Activated B cell treated with CpG ODN at 0.5 μM for 24 hours (primary cell): ENCODE data around the gene HNRNPA2B1. TPM values are rescaled to one million over a fixed set of nuclear protein-coding genes. Genes with fewer than 3 reads are reported as not detected.
"Not testable (repeated sequence)": the region's sequence is repeated elsewhere in the genome, so short reads cannot be mapped to it uniquely, and the experiment has no call there.

Experiments used
- ATAC-seq: fragments of 200-7000 bp; cut with Tn5 transposase; one replicate; pipeline ENCODE4 v1.10.0; 2021; ENCODE audit warnings: low read depth, mild to moderate bottlenecking, moderate library complexity
- CTCF ChIA-PET: fragments of 350-600 bp; sonication (Branson Sonifier 250); formaldehyde crosslinking; loops from one replicate; lab custom pipeline; 2021; ENCODE audit warnings: antibody characterized with exemption; lab: Charles Lee
- POLR2A ChIA-PET: fragments of 350-600 bp; sonication (Branson Sonifier 250); formaldehyde crosslinking; loops from one replicate; lab custom pipeline; 2021; ENCODE audit warnings: antibody characterized with exemption; lab: Charles Lee
- DNase-seq: peaks from one replicate; pipeline ENCODE4 v3.0.0; 2022
- H3K27ac Mint-ChIP-seq: one replicate; pipeline ENCODE4 v1.8.0; 2020; ENCODE audit warnings: mixed read lengths
- H3K27me3 Mint-ChIP-seq: one replicate; pipeline ENCODE4 v1.8.0; 2021; ENCODE audit warnings: mixed read lengths
- H3K36me3 Mint-ChIP-seq: one replicate; pipeline ENCODE4 v1.8.0; 2021; ENCODE audit warnings: low read depth, mixed read lengths
- H3K4me1 Mint-ChIP-seq: one replicate; pipeline ENCODE4 v1.8.0; 2021; ENCODE audit warnings: mixed read lengths
- H3K4me3 Mint-ChIP-seq: one replicate; pipeline ENCODE4 v1.8.0; 2020; ENCODE audit warnings: mild to moderate bottlenecking, mixed read lengths
- H3K9me3 Mint-ChIP-seq: one replicate; pipeline ENCODE4 v1.8.0; 2020; ENCODE audit warnings: mixed read lengths
- intact Hi-C: fragments of 100-400 bp; cut with micrococcal nuclease; formaldehyde crosslinking; loops from one replicate; pipeline ENCODE4 v1.15.1; 2024
- total RNA-seq: library from RNA; stranded (reverse); gene quantifications from 2 replicates; pipeline ENCODE4 v1.2.3, GENCODE V29; 2022
- TF ChIP-seq, protein P1 (sequence below): fragments of 200-600 bp; IDR thresholded peaks from one replicate; pipeline ENCODE4 v1.8.0; 2022; ENCODE audit warnings: antibody characterized with exemption, mild to moderate bottlenecking

HNRNPA2B1 gene
- total RNA-seq, 1 donor from 2014 or later = 634 TPM

DNA sequence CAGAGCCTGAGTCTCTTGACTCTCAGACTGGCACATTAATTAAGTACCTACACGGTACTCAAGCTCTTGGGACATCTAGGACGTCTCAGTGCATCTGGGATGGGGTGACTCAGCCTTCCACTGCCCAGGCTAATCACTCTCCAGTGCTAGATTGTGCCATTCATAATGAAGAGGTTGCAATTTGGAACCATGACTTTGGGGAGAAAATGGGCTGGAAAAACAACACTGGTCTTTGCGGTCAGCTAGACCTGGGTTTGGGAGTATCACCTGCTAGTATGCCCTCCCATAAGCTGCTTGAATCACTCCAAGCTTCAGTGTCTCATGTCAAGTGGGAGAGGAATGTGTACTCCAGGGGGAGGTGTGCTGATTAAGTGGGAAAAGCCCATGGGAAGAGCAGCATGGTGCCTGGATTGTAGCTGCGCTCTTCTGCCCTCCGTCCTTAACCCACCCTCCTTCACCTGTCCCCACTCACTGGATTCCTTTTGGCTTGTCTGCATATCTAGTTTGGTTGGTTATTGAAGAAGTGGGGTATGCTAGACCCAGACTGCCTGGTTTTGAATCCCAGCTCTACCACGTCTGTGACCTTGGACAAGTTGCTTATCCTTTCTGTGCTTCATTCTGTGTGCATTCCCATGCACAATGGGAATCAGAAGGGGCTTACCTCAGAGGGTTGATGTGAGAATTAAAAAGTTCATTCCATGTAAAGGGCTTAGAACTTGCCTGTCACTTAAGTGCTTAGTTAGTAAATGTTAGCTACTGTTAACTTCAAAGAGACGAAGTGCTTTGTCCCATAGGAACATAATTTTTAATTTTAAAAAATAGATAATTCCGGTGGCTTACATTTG, 44.8 kb downstream of the HNRNPA2B1 start:
- H3K27me3 Mint-ChIP-seq = no peaks in the 10 kb centered on the region
- peaks cover 65% of the 10 kb centered on the region for H3K4me1 Mint-ChIP-seq
- TF ChIP-seq, protein P1, sequence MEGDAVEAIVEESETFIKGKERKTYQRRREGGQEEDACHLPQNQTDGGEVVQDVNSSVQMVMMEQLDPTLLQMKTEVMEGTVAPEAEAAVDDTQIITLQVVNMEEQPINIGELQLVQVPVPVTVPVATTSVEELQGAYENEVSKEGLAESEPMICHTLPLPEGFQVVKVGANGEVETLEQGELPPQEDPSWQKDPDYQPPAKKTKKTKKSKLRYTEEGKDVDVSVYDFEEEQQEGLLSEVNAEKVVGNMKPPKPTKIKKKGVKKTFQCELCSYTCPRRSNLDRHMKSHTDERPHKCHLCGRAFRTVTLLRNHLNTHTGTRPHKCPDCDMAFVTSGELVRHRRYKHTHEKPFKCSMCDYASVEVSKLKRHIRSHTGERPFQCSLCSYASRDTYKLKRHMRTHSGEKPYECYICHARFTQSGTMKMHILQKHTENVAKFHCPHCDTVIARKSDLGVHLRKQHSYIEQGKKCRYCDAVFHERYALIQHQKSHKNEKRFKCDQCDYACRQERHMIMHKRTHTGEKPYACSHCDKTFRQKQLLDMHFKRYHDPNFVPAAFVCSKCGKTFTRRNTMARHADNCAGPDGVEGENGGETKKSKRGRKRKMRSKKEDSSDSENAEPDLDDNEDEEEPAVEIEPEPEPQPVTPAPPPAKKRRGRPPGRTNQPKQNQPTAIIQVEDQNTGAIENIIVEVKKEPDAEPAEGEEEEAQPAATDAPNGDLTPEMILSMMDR = no peak
- peak overlapping the region; percentile 82 for H3K4me3 Mint-ChIP-seq
- DNase-seq (no peak), ATAC-seq (no peak)
- intact Hi-C loops = loop anchor here (1.0 to 2.0 kb wide), 2 partner anchors 17 to 45 kb away; partner anchors contain the start of gene HNRNPA2B1
- peak overlapping the region; percentile 88 for H3K27ac Mint-ChIP-seq
- CTCF ChIA-PET = interaction anchor here (0.6 to 2.4 kb wide), 5 partner anchors 33 to 261 kb away, joined by 3 to 13 read pairs (median 5); no protein-coding TSS in a partner anchor
- H3K36me3 Mint-ChIP-seq = no peaks in the 10 kb centered on the region
- POLR2A ChIA-PET = interaction anchor here (0.8 to 2.6 kb wide), 8 partner anchors 24 to 66 kb away, joined by 3 to 22 read pairs (median 7); partner anchors contain the start of genes CBX3 and HNRNPA2B1
- no peaks in the 10 kb centered on the region for H3K9me3 Mint-ChIP-seq

DNA sequence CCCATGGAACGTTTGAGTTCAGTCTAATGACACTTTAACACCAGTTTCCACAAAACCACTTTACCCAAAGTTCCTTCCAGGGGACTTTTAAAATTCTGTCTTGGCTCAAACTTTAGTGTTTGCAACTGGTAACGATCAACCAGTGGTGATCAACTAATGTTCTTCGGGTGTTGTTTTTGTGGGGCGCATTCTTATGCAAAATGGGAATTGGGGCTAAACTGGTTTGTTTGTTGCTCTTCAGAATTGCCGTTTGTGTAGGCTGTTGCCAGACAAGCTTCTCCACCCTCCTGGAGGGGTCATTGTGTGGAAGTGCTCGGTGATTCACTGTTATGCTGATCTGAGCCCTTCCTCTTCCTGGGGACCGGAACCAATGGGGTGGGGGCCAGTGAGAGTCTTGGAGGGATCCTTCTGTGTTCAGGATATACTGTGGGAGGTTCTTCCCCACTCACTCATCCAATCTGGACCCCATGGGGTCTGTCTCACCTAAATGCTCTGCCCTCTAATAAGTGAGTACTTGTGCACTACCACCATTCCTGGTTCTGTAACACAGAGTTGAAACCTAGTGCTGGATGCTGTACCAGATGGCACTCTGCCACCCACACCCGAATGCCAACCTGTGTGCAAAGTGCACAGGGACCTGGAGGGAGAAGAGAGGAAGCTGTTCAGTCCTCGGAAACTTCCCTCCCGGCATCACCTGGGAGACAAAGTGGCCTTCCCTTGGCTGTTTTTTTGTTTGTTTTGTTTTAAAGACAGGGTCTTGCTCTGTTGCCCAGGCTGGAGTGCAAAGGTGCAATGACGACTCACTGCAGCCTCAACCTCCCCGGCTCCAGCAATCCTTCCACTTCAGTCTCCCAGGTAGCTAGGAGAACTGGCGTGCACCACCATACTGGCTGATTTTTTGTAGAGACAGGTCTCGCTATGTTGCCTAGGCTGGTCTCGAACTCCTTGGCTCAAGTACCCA, 46.4 kb downstream of the HNRNPA2B1 start:
- ChIA-PET CTCF (interaction anchor here (1.6 to 2.4 kb wide), 2 partner anchors 35 to 44 kb away, joined by 5 to 13 read pairs; no protein-coding TSS in a partner anchor), POLR2A (interaction anchor here (1.1 to 2.6 kb wide), 5 partner anchors 10 to 52 kb away, joined by 3 to 9 read pairs (median 4); partner anchors contain the start of gene HNRNPA2B1)
- no peaks in the 10 kb centered on the region for H3K27me3 Mint-ChIP-seq
- H3K27ac Mint-ChIP-seq = peak overlapping the region; percentile 54
- peak overlapping the region; percentile 87 for H3K4me3 Mint-ChIP-seq
- ATAC-seq (no peak), DNase-seq (no peak)
- H3K4me1 Mint-ChIP-seq = peaks cover 65% of the 10 kb centered on the region
- no peaks in the 10 kb centered on the region for H3K9me3 Mint-ChIP-seq
- intact Hi-C loops = loop anchor here (2.0 to 5.0 kb wide), 5 partner anchors 53 to 1008 kb away; partner anchors contain the start of gene SNX10
- no peaks in the 10 kb centered on the region for H3K36me3 Mint-ChIP-seq
- TF ChIP-seq, protein P1 = no peak

DNA sequence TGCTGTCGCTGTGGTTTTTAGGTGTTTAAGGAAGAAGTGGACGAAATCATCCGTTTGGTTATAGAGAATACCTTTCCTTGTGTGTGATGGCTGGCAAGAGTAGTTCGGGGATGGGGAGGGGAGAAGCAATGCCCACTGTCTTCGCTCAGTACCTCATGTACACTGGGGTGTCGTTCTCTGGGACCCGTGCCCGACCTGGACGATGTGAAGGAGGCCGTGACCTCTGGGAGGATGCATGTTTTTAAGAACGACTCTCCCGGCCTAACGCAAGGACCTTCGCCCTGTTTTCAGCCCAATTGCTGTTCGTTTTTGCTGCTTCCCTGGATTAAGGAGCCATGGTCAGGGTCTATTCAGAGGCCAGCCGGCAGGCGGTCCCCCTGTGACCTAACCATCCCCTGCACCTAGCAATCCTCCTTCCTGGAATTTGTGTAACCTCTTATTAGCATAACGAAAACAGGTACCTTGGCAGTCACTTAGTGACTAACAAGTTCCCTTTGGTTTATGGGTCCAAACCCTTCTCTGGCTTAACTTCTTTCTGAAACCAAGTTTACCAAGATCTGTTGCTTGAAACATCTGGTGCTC, 47.2 kb downstream of the HNRNPA2B1 start:
- H3K27ac Mint-ChIP-seq = peak overlapping the region; percentile 54
- ChIA-PET CTCF (no interaction called here), POLR2A (interaction anchor here (1.1 to 1.4 kb wide), 5 partner anchors 9 to 75 kb away, joined by 3 to 9 read pairs (median 4); partner anchors contain the start of gene HNRNPA2B1)
- TF ChIP-seq, protein P1 = no peak
- intact Hi-C loops = loop anchor here (2.0 to 5.0 kb wide), 5 partner anchors 53 to 1009 kb away; partner anchors contain the start of gene SNX10
- no peaks in the 10 kb centered on the region for H3K36me3 Mint-ChIP-seq
- no peaks in the 10 kb centered on the region for H3K9me3 Mint-ChIP-seq
- H3K4me1 Mint-ChIP-seq = peaks cover 59% of the 10 kb centered on the region
- H3K4me3 Mint-ChIP-seq = peak overlapping the region; percentile 87
- no peak for DNase-seq
- ATAC-seq = no peak
- no peaks in the 10 kb centered on the region for H3K27me3 Mint-ChIP-seq

DNA sequence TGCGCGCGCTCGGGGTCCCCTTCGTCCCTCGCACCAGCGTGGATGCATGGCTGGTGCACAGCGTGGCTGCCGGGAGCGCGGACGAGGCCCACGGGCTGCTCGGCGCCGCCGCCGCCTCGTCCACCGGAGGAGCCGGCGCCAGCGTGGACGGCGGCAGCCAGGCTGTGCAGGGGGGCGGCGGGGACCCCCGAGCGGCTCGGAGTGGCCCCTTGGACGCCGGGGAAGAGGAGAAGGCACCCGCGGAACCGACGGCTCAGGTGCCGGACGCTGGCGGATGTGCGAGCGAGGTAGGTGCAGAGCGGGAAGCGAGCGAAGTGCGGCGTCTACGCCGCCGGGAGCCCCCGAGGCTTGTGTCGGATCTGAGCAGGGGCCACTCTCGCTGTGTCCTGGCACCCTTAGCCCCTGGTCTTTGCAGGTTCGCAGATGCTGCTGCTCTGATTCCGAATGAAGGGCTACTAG, 47.7 kb downstream of the HNRNPA2B1 start:
- not testable (repeated sequence) for H3K27me3 Mint-ChIP-seq, H3K9me3 Mint-ChIP-seq, H3K36me3 Mint-ChIP-seq
- H3K4me1 Mint-ChIP-seq = peaks cover 54% of the 10 kb centered on the region
- ATAC-seq (peak; percentile 2), DNase-seq (peak; percentile 50)
- ChIA-PET CTCF (interaction anchor here (1.1 to 3.0 kb wide), 6 partner anchors 35 to 213 kb away, joined by 3 to 15 read pairs (median 4); no protein-coding TSS in a partner anchor), POLR2A (interaction anchor here (0.9 to 2.2 kb wide), 11 partner anchors 14 to 258 kb away, joined by 3 to 72 read pairs (median 6); partner anchors contain the start of genes CBX3, HNRNPA2B1 and SNX10)
- intact Hi-C loops = loop anchor here (1.0 to 5.0 kb wide), 6 partner anchors 47 to 1009 kb away; partner anchors contain the start of genes HNRNPA2B1 and SNX10
- peak overlapping the region; percentile 54 for H3K27ac Mint-ChIP-seq
- H3K4me3 Mint-ChIP-seq = peak overlapping the region; percentile 87
